BLaER1 (cell line): ENCODE results near the gene ELAC2.
A peak's percentile ranks its signal among the peaks of the same experiment; 100 is the strongest.

Experiments used
- H3K27ac ChIP-seq: shearing (Covaris generic); formaldehyde crosslinking; 2 replicates; pipeline ENCODE4 v1.8.1; 2022
- H3K27me3 ChIP-seq: shearing (Covaris generic); formaldehyde crosslinking; 2 replicates; pipeline ENCODE4 v1.8.1; 2022
- H3K36me3 ChIP-seq: shearing (Covaris generic); formaldehyde crosslinking; 2 replicates; pipeline ENCODE4 v1.8.1; 2022
- H3K4me1 ChIP-seq: shearing (Covaris generic); formaldehyde crosslinking; 2 replicates; pipeline ENCODE4 v1.8.1; 2022
- H3K4me2 ChIP-seq: shearing (Covaris generic); formaldehyde crosslinking; 2 replicates; pipeline ENCODE4 v1.8.1; 2022
- H3K4me3 ChIP-seq: shearing (Covaris generic); formaldehyde crosslinking; 2 replicates; pipeline ENCODE4 v1.8.1; 2022
- H3K9ac ChIP-seq: shearing (Covaris generic); formaldehyde crosslinking; 2 replicates; pipeline ENCODE4 v1.8.1; 2022
- H3K9me3 ChIP-seq: shearing (Covaris generic); formaldehyde crosslinking; 2 replicates; pipeline ENCODE4 v1.8.1; 2022
- H4K20me1 ChIP-seq: shearing (Covaris generic); formaldehyde crosslinking; 2 replicates; pipeline ENCODE4 v1.8.1; 2022
- Cebpa-rat ChIP-seq: shearing (Covaris generic); IDR thresholded peaks from 2 replicates; pipeline ENCODE4 v1.8.1; 2022

Gene ELAC2

DNA sequence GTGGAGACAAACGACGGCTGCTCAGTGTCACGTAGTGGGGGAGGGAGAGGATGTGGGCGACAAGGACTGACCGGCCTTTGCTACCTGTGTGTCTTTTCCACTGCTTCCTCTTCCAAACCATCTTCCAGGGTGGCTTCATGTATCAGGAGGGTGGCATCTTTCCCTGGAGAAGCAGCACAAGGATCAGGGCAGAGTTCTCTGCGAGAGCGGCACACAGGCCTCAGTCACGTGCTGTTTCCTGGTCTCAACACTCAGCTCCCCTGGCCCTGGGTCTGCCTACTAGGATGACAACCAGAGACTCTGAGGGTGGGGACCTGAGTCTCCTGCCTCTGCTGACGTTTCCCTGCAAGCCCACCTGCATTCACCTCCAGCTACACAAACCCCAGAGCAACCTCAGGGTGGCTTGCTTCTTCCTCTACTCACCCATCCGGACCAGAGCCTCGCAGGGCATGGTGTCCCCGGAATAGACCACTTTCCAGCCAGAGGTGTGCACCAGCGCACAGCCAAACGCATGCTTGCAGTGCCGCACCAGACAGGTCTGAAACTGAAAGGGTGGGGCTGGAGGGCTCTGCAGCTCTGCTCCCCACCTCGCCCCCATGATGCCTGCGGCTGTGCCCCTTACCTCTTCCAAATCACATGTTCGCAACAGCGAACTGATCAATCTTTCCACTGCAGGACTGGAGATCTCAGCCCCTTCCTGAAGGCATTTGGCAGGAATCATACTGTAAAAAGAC, 23.3 kb downstream of the ELAC2 start:
- Histone ChIP-seq H3K4me3 (no peak overlapping the region), H4K20me1 (peaks cover 42% of the 10 kb centered on the region), H3K9ac (peak overlapping the region; percentile 44; the same call in 1 of the 2 replicates), H3K27me3 (no peaks in the 10 kb centered on the region; the same call in 1 of the 2 replicates), H3K36me3 (peaks cover 96% of the 10 kb centered on the region), H3K27ac (peak overlapping the region; percentile 52), H3K4me1 (peaks cover 59% of the 10 kb centered on the region), H3K9me3 (no peaks in the 10 kb centered on the region), H3K4me2 (peak overlapping the region; percentile 59)
- TF ChIP-seq Cebpa-rat = no peak

DNA sequence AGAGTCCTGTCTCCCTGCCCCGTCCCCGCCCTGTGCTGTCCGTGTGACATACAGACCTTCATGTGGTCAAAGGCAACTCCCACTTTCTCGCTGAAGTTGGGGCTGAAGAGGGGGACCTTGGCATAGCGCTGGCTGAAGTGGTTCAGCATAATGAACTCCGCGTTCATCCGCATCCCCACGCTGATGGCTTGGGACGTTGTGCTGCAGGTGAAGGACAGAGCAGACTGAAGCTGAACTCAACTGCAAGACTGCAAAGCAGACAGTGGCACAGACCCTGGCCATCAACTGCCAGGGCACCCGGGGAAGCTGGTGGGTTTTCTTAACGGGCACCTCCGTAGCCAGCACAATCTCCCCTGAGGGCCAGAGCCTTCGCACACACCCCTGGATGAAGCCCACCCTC, 24.2 kb downstream of the ELAC2 start:
- 0 out of 2 replicates have a peak overlapping the region, but pooled peaks have one; percentile 44 for H3K9ac ChIP-seq
- peaks cover 65% of the 10 kb centered on the region for H3K4me1 ChIP-seq
- H4K20me1 ChIP-seq = peaks cover 35% of the 10 kb centered on the region
- peak overlapping the region; percentile 59 for H3K4me2 ChIP-seq
- H3K4me3 ChIP-seq = no peak overlapping the region
- no peak for TF ChIP-seq Cebpa-rat
- no peaks in the 10 kb centered on the region for H3K9me3 ChIP-seq
- H3K27ac ChIP-seq = peak overlapping the region; percentile 52
- H3K36me3 ChIP-seq = peaks cover 87% of the 10 kb centered on the region
- H3K27me3 ChIP-seq = no peaks in the 10 kb centered on the region; the same call in 1 of the 2 replicates

DNA sequence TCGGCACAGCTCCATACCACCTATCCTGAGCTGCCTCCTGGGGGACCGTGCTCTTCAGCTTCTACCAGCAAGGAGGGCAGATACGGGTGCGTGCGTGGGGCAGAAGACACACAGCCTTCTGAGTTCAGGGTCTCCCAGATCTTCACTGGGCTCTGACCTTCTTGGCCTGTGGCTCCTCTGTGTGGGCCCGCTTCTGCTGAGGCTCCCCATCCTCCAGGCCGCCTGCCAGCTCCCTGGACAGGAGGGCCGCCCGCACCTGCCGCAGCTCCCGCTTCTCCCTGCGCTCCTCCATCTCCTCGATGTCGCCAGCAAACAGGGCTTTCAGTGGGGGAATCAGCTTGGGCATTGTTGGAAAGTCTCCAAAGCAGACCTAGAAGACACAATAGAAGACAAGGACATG, 25.2 kb downstream of the ELAC2 start:
- H3K9ac ChIP-seq = no peak overlapping the region
- no peak for TF ChIP-seq Cebpa-rat
- H4K20me1 ChIP-seq = peaks cover 31% of the 10 kb centered on the region
- peak overlapping the region; percentile 59 for H3K4me2 ChIP-seq
- peaks cover 78% of the 10 kb centered on the region for H3K36me3 ChIP-seq
- no peak overlapping the region for H3K4me3 ChIP-seq
- no peaks in the 10 kb centered on the region for H3K9me3 ChIP-seq
- peak overlapping the region; percentile 52 for H3K27ac ChIP-seq
- no peaks in the 10 kb centered on the region; the same call in 1 of the 2 replicates for H3K27me3 ChIP-seq
- H3K4me1 ChIP-seq = peaks cover 75% of the 10 kb centered on the region

DNA sequence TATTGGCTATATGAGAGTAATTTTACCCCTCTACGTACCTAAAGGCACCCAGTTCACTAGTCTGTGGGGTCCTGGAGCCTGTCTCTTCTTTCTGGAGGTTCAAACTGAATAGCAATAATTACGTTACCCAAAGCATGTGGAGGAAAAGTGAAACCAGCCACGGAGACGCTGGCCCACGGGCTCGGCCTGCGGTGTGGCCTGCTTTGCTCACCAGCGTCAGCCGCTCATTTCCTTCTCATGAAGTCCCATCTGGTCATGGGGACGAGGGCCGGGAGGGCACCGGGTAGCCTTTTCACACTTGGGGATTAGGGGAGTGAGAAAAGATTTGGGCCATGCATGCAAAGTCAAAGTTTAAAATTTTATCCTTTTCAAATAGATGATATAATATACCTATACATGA, 26.9 kb downstream of the ELAC2 start:
- Histone ChIP-seq H3K9ac (no peak overlapping the region), H3K9me3 (no peaks in the 10 kb centered on the region), H3K36me3 (peaks cover 60% of the 10 kb centered on the region), H4K20me1 (peaks cover 24% of the 10 kb centered on the region), H3K4me3 (no peak overlapping the region), H3K4me2 (peak overlapping the region; percentile 97), H3K27ac (peak overlapping the region; percentile 81), H3K27me3 (no peaks in the 10 kb centered on the region), H3K4me1 (peaks cover 93% of the 10 kb centered on the region)
- TF ChIP-seq Cebpa-rat = no peak

DNA sequence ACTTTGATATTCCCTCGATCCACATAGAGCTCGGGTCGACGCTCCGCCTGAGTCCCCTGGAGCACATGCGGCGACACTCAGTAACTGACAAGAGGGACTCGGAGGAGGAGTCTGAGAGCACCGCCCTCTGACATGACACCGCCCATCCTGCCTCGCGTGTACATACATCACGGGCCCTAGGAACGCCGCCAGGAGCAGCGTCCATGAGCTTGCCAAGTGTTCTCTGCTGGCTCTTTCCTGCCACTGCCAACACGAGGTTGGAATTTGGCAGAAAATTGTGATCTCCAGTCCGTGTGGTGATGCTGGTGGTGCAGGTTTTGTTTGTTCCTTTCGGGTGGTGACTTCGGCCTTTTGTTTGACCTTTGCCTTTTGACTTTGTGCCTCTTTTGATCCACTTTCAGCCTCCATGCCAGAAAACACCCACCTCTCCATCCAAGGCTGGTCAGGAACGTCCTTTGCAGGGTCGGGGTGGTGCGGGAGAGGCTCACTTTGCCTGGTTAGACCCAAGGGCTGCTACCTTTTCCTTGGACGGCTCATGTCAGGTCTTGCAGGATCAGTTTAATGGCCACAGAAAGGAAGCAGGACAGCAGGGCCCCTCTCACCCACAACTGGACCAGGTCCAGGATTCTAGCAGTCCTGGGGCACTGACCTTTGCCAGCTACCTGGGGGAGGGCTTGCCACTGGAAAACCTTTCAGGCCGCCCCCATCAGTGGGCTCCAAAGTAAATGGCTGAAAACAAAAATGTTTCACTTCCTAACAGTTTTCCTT, 27.6 kb downstream of the ELAC2 start:
- Histone ChIP-seq H3K4me2 (peak overlapping the region; percentile 97), H3K4me1 (peaks cover 96% of the 10 kb centered on the region), H3K9me3 (no peaks in the 10 kb centered on the region), H4K20me1 (peaks cover 17% of the 10 kb centered on the region; the same call in 1 of the 2 replicates), H3K27me3 (no peaks in the 10 kb centered on the region), H3K36me3 (peaks cover 53% of the 10 kb centered on the region), H3K9ac (peak overlapping the region; percentile 68), H3K4me3 (peak overlapping the region; percentile 50), H3K27ac (peak overlapping the region; percentile 81)
- TF ChIP-seq Cebpa-rat = no peak

DNA sequence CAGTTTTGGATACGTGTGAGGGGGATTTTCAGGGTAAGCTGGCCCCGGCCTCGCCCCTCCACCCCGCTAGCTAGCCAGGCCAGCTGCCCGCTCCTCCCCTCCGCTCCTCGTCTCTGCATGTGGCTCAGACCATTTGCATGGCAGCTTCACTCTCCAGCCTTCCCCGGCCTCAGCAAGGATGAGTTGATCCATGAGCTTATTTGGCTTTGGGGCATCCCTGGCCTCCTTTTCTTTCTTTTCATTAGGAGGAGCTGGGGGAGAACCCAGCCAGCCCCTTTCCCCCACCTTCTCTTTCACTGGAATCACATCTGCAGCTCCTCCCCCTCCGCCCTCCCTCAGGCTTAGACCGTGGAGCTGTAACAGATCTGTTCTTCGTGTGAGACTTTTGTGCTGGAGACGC, 30.7 kb downstream of the ELAC2 start:
- peaks cover 97% of the 10 kb centered on the region for H3K4me1 ChIP-seq
- peak overlapping the region; percentile 97 for H3K4me2 ChIP-seq
- H3K36me3 ChIP-seq = peaks cover 22% of the 10 kb centered on the region
- no peak overlapping the region for H3K9ac ChIP-seq
- H3K4me3 ChIP-seq = no peak overlapping the region
- no peak for TF ChIP-seq Cebpa-rat
- no peaks in the 10 kb centered on the region for H3K27me3 ChIP-seq
- no peaks in the 10 kb centered on the region for H4K20me1 ChIP-seq
- no peaks in the 10 kb centered on the region for H3K9me3 ChIP-seq
- peak overlapping the region; percentile 53 for H3K27ac ChIP-seq

DNA sequence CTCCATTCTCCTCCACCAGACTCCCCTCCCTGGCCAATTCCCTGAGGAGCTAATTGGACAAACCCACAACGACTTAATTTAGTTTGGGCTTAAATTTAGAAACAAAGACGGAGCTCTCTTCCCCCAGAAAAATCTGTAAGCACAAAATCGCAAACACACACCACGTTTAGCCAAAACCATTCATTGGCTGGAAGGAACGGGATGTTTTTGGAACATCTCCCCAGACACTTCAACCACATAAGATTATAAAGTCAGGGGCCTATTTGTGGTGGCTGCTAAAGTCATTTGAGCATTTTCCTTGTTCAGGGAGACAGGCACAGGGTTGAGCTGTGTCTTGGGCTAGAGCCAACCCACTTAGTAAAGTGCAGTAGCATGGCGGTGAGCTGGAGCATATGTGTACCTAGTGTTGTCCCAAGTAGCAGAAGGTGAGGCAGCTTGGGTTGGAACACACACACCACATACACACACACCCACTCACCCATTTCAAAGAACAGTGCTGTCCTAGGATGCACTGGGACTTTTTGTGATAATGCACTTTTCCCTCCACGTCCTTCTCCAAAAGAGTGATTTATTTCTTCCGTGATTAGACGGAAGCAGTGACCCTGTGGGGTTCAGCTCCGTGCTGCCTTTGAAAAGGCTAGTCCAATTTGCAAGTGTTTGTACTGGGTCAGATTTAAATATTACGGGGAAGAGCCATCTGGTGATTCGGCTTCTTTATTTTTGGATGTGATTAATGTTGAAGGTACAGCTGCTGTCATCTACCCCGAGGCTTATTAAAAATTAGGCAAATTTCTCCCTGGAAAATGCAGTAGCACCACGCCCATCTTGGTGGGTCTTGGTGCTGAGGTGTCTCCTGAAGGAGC, 32.2 kb downstream of the ELAC2 start:
- Histone ChIP-seq H3K9me3 (no peaks in the 10 kb centered on the region), H3K9ac (peak overlapping the region; percentile 59; the same call in 1 of the 2 replicates), H4K20me1 (no peaks in the 10 kb centered on the region), H3K4me3 (peak overlapping the region; percentile 38), H3K4me2 (peak overlapping the region; percentile 97), H3K27me3 (no peaks in the 10 kb centered on the region), H3K27ac (peak overlapping the region; percentile 72), H3K36me3 (peaks cover 8% of the 10 kb centered on the region), H3K4me1 (peaks cover 87% of the 10 kb centered on the region)
- no peak for TF ChIP-seq Cebpa-rat

DNA sequence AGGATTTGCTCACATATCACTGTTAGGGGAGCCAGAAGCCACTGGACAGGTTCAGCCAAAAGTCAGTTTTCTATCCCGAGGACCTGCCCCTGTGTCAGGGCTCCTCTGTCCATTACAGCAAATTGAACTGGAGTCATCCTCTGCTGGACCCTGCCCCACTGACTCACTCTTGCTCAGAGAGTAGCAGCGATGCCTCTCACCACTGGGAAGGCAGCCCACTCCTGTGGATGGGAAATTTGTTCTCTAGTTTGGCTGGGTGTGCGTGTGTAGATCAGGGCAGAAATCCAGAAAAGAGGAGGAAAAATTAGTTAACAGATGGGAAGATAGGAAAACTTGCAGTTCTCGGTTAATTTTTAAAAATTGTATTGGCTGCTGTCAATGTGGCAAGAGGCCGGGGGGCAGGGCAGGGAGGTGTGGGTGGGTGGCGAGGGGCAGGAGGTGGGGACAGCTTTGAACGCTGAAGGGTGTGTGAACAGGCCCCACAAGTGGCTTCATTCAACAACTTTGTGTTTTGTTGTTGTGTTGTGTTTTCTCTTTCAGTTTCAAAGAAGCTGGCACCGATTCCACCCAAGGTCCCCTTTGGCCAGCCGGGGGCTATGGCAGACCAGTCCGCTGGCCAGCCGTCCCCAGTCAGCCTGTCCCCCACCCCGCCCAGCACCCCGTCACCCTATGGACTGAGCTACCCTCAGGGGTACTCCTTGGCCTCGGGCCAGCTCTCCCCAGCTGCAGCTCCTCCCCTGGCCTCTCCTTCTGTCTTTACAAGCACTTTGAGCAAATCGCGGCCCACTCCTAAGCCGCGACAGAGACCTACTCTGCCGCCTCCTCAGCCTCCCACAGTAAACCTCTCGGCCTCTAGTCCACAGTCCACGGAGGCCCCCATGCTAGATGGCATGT, 33.6 kb downstream of the ELAC2 start:
- H4K20me1 ChIP-seq = no peaks in the 10 kb centered on the region
- H3K4me3 ChIP-seq = peak overlapping the region; percentile 38
- peak overlapping the region; percentile 72 for H3K27ac ChIP-seq
- H3K4me1 ChIP-seq = peaks cover 73% of the 10 kb centered on the region
- no peaks in the 10 kb centered on the region for H3K9me3 ChIP-seq
- no peaks in the 10 kb centered on the region for H3K27me3 ChIP-seq
- H3K9ac ChIP-seq = peak overlapping the region; percentile 59
- TF ChIP-seq Cebpa-rat = no peak
- H3K4me2 ChIP-seq = peak overlapping the region; percentile 97
- H3K36me3 ChIP-seq = no peaks in the 10 kb centered on the region; the same call in 1 of the 2 replicates
